ENCODE measurements around the gene KSR1. TPM values are rescaled to one million over a fixed set of nuclear protein-coding genes. Genes with fewer than 3 reads are reported as not detected.
A peak's percentile ranks its signal among the peaks of the same experiment; 100 is the strongest.
"Not testable (repeated sequence)": the region's sequence is repeated elsewhere in the genome, so short reads cannot be mapped to it uniquely, and the experiment has no call there.

KSR1 gene
- total RNA-seq, 1 donor from 2014 or later: 60.6 TPM

DNA sequence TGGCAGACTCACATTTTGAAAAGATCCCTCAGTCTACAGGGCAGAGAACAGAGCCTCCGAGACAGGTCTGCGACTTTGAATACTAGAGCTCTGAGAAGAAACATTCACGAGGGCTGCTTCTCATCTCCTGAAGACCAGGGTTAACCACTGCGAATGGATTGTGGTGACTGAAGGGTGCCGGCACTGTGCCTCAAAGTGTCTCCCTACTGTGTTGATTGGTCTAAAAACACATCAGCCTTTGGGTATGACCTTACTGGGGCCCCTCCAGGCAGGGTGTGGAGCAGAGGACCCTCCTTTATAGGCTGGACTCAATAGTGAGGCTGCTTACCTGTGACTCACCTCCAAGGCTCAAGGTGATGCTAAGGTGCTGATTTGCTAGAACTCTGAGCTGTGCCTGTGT lies 172.1 kb downstream of the KSR1 start:
- H3K36me3 Mint-ChIP-seq (ENCODE audit: low read depth): peaks cover 22% of the 10 kb centered on the region
- no peaks in the 10 kb centered on the region for H3K27me3 Mint-ChIP-seq (ENCODE audit: low read depth)
- H3K4me3 Mint-ChIP-seq (ENCODE audit: unreplicated experiment): no peak overlapping the region
- peaks cover 25% of the 10 kb centered on the region for H3K4me1 Mint-ChIP-seq (ENCODE audit: low read depth)
- H3K27ac Mint-ChIP-seq (ENCODE audit: unreplicated experiment): no peak overlapping the region
- DNase-seq (ENCODE audit: low spot score): no peak
- TF ChIP-seq, protein P1, sequence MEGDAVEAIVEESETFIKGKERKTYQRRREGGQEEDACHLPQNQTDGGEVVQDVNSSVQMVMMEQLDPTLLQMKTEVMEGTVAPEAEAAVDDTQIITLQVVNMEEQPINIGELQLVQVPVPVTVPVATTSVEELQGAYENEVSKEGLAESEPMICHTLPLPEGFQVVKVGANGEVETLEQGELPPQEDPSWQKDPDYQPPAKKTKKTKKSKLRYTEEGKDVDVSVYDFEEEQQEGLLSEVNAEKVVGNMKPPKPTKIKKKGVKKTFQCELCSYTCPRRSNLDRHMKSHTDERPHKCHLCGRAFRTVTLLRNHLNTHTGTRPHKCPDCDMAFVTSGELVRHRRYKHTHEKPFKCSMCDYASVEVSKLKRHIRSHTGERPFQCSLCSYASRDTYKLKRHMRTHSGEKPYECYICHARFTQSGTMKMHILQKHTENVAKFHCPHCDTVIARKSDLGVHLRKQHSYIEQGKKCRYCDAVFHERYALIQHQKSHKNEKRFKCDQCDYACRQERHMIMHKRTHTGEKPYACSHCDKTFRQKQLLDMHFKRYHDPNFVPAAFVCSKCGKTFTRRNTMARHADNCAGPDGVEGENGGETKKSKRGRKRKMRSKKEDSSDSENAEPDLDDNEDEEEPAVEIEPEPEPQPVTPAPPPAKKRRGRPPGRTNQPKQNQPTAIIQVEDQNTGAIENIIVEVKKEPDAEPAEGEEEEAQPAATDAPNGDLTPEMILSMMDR (IDR thresholded peaks at IDR 0.05): no peak
- no peaks in the 10 kb centered on the region for H3K9me3 Mint-ChIP-seq (ENCODE audit: low read depth)

DNA sequence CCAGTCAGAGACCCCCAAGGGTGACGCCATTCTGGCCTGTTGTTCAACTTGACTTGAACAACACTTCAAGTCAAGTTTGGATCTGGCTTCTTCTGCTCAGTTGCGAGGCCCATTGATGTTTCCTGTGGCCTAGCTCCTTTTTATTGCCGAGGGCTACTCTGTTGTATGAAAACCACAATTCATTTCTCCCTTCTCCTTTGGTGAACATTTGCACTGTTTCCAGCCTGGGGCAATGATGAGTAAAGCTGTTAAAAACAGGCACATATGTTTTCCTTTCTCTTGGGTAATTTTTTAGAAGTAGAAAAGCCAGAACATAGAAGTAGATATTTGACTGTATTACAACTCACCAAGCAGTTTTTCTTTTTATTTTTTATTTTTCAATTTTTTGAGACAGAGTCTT lies 173.0 kb downstream of the KSR1 start:
- Mint-ChIP-seq H3K4me1 (ENCODE audit: low read depth) (peaks cover 30% of the 10 kb centered on the region), H3K36me3 (ENCODE audit: low read depth) (peaks cover 16% of the 10 kb centered on the region)
- not testable (repeated sequence) for H3K27ac Mint-ChIP-seq (ENCODE audit: unreplicated experiment); H3K9me3 Mint-ChIP-seq (ENCODE audit: low read depth); DNase-seq (ENCODE audit: low spot score); H3K27me3 Mint-ChIP-seq (ENCODE audit: low read depth); H3K4me3 Mint-ChIP-seq (ENCODE audit: unreplicated experiment)

DNA sequence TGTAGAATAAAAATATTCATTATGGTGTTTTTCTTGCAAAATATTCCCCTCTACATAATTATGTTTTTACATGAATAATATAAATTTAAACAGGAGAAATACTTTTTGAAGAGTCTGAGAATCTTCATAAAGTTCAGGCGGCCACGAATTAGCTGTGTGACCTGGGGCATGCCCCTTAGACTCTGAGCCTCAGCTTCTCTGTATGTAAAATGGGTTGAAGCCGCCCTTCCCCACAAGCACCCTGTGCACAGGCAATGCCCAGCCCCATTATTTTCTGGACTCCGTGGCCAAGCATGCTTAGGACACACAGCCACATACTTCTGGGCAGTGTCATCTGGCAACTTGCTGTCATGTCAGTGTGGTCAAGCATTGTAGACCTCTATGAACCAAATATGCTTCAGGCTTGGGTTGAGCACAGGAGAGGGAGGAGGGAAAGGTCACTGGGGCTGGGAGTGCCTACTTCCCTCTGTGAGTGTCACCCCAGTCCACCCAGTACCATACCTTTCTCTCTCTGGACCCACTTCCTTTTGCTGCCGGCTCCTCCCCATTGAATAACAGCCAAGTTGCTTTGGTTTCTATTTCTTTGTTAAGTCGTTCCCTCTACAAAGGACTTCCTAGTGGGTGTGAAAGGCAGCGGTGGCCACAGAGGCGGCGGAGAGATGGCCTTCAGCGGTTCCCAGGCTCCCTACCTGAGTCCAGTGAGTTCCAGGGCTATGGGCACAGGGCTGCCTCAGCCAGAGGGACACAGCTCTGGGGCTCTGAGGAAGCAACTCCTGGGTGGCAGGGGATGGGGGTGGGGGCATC lies 174.6 kb downstream of the KSR1 start, which contains the start of gene LGALS9:
Gene LGALS9, plus strand, starts transcription at position 582 of the 804 bp plus-strand sequence. Its CDS starts 78 bp downstream, at position 660.
- TF ChIP-seq, protein P1 (IDR thresholded peaks at IDR 0.05): no peak
- Mint-ChIP-seq H3K36me3 (ENCODE audit: low read depth) (peaks cover 15% of the 10 kb centered on the region), H3K27me3 (ENCODE audit: low read depth) (no peaks in the 10 kb centered on the region), H3K27ac (ENCODE audit: unreplicated experiment) (no peak within 1 kb of the TSS), H3K4me1 (ENCODE audit: low read depth) (peaks cover 30% of the 10 kb centered on the region), H3K9me3 (ENCODE audit: low read depth) (no peaks in the 10 kb centered on the region), H3K4me3 (ENCODE audit: unreplicated experiment) (no peak within 1 kb of the TSS)
- no peak for DNase-seq (ENCODE audit: low spot score)

DNA sequence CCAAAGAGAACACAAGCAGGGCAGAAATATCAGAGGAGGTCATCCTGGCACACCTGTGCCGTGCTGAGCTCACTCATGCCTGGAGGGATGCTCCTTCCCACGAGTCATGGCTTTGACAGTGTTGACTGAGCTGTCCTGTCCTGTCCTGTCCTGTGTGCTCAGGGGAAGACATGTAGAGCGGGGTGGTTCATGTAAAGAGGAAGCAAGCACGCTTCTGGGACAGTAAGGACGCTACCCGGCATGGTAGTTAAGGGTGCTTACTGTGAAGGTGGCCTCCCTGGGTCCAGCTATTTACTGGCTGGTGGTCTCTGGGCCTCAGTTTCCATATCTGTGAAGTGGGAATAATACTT lies 175.1 kb downstream of the KSR1 start:
- TF ChIP-seq, protein P1 (IDR thresholded peaks at IDR 0.05): no peak
- Mint-ChIP-seq H3K9me3 (ENCODE audit: low read depth) (no peaks in the 10 kb centered on the region), H3K4me1 (ENCODE audit: low read depth) (peaks cover 30% of the 10 kb centered on the region), H3K4me3 (ENCODE audit: unreplicated experiment) (no peak overlapping the region), H3K27me3 (ENCODE audit: low read depth) (no peaks in the 10 kb centered on the region), H3K36me3 (ENCODE audit: low read depth) (peaks cover 13% of the 10 kb centered on the region), H3K27ac (ENCODE audit: unreplicated experiment) (no peak overlapping the region)
- DNase-seq (ENCODE audit: low spot score): no peak

DNA sequence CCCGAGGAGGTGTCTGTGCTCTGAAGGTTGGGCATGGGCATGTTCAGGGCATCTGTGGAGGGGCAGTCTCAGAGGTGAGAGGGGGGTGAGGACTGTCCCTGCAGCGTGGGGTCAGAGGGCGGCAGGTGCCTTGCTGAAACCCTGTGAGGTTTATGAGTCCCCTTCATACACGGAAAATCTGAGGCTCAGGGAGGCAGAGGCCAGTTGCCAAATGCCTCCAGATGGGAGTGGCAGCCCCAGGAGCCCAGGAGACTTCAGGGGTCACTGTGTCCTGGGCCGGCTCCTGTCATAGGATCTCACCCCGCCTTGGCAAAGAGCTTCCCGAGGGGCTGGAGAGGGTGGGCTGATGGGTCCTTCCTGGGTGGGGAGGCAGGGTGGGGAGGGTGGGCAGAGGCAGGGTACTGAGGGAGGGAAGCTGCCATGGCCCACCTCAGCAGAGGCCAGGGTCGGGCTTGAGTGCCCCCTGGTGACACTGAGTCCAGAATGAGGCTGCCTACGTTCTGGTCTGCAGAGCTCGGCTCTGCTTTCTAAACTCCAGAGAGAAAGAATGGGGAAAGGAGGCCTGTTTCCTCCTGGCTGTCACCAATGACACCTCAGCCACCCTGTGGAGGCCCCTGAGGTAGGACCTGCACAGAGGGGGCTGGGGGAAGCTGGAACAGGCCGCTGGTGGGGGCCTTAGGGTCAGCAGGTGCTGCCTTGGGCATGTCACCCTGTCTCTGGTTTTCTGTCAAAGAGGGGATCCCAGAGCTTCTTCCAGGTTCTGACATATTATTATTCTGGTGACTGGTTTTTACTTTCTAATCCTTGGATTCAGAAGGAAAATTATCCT lies 175.9 kb downstream of the KSR1 start:
- Mint-ChIP-seq H3K9me3 (ENCODE audit: low read depth) (no peaks in the 10 kb centered on the region), H3K4me3 (ENCODE audit: unreplicated experiment) (no peak overlapping the region), H3K4me1 (ENCODE audit: low read depth) (peaks cover 30% of the 10 kb centered on the region), H3K27ac (ENCODE audit: unreplicated experiment) (peak overlapping the region; percentile 36), H3K36me3 (ENCODE audit: low read depth) (peaks cover 10% of the 10 kb centered on the region), H3K27me3 (ENCODE audit: low read depth) (no peaks in the 10 kb centered on the region)
- no peak for DNase-seq (ENCODE audit: low spot score)
- TF ChIP-seq, protein P1 (IDR thresholded peaks at IDR 0.05): no peak

DNA sequence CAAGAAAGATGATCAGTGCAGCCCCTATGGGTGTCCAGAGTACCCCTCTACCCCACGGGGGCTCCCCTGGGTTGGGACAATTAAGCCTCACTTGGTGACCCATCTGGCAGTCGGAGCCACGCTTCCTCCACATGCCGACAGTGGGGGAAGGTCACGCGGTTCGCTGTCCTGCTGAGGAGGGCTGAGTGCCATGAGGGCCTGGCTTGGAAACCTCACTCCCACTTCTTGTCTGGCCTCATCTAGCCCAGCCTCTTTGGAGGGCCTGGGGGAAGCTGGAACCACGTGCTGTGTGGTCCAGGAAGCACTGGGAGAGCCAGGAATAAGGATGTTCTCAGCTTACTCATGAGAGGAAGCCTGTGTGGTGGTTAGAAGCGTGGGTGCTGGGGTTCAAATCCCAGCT lies 176.5 kb downstream of the KSR1 start:
- not testable (repeated sequence) for H3K27me3 Mint-ChIP-seq (ENCODE audit: low read depth); H3K4me3 Mint-ChIP-seq (ENCODE audit: unreplicated experiment); DNase-seq (ENCODE audit: low spot score); H3K9me3 Mint-ChIP-seq (ENCODE audit: low read depth); H3K36me3 Mint-ChIP-seq (ENCODE audit: low read depth)
- Mint-ChIP-seq H3K27ac (ENCODE audit: unreplicated experiment) (peak overlapping the region; percentile 36), H3K4me1 (ENCODE audit: low read depth) (peaks cover 30% of the 10 kb centered on the region)
